D721Med (cell line): ENCODE measurements around the gene SPDL1.

Source experiments
- DNase-seq: peaks from one replicate; pipeline ENCODE4 v3.0.0; 2011; ENCODE audit warnings: low spot score; ENCODE audit not compliant: insufficient read length
- FAIRE-seq: peaks from 2 replicates; lab custom pipeline; 2011; peaks lifted over from hg19 to GRCh38; lab: Jason Lieb, UNC
- CTCF ChIP-seq: IDR thresholded peaks from 2 replicates; pipeline ENCODE4 v1.5.1; 2012; ENCODE audit warnings: mild to moderate bottlenecking, control low read depth; ENCODE audit not compliant: insufficient read depth; ENCODE audit errors: missing control alignments

The SPDL1 gene

GRCh38 chr5:169569513-169569912, 14.1 kb upstream of the SPDL1 start:
- TF ChIP-seq CTCF = no peak
- DNase-seq (no peak), FAIRE-seq (no peak)

- no peak for TF ChIP-seq CTCF
- FAIRE-seq = no peak
- DNase-seq = no peak
These were observed 12.2 kb upstream of the SPDL1 start for GRCh38 chr5:169571355-169571754.

GRCh38 chr5:169574134-169574646, 9.4 kb upstream of the SPDL1 start:
- FAIRE-seq = no peak
- DNase-seq = no peak
- no peak for TF ChIP-seq CTCF

GRCh38 chr5:169576181-169576598, 7.4 kb upstream of the SPDL1 start:
- FAIRE-seq = no peak
- no peak for DNase-seq

GRCh38 chr5:169577951-169578350, 5.6 kb upstream of the SPDL1 start:
- no peak for FAIRE-seq
- TF ChIP-seq CTCF = peak; percentile 34
- DNase-seq = no peak

More at GRCh38 chr5:169576181-169576598, 7.4 kb upstream of the SPDL1 start:
- no peak for TF ChIP-seq CTCF

- no peak for TF ChIP-seq CTCF
These were observed 2.6 kb upstream of the SPDL1 start for GRCh38 chr5:169580964-169581363.

GRCh38 chr5:169581580-169582227, 1.9 kb upstream of the SPDL1 start:
- DNase-seq = no peak
- TF ChIP-seq CTCF = peak; percentile 71
- no peak for FAIRE-seq

More at GRCh38 chr5:169580964-169581363, 2.6 kb upstream of the SPDL1 start:
- no peak for DNase-seq
- FAIRE-seq = no peak
